HG03565 (cell line): ENCODE measurements around the gene ANKS1B.

Source experiments
- ATAC-seq: cut with Tn5 transposase; IDR thresholded peaks from one replicate; pipeline ENCODE4 v1.9.1; 2021; ENCODE audit warnings: mild to moderate bottlenecking, moderate library complexity; ENCODE audit not compliant: unreplicated experiment

Gene ANKS1B

GRCh38 chr12:99093166-99093565, 891.6 kb downstream of the ANKS1B start:
- ATAC-seq = no peak

- ATAC-seq = no peak
Observed at GRCh38 chr12:99092100-99092851, 892.5 kb downstream of the ANKS1B start.

GRCh38 chr12:99087278-99087677, 897.5 kb downstream of the ANKS1B start:
- ATAC-seq = peak; percentile 62

- ATAC-seq = no peak
Observed at GRCh38 chr12:99079811-99080210, 904.9 kb downstream of the ANKS1B start.

- ATAC-seq = no peak
Observed at GRCh38 chr12:99068993-99069747, 915.6 kb downstream of the ANKS1B start.

- ATAC-seq = no peak
Observed at GRCh38 chr12:99067171-99067785, 917.5 kb downstream of the ANKS1B start.

- ATAC-seq = no peak
Observed at GRCh38 chr12:99066726-99067125, 918.0 kb downstream of the ANKS1B start.

GRCh38 chr12:99063182-99063581, 921.6 kb downstream of the ANKS1B start:
- no peak for ATAC-seq

- no peak for ATAC-seq
Observed at GRCh38 chr12:99059824-99060511, 924.8 kb downstream of the ANKS1B start.

- ATAC-seq = no peak
Observed at GRCh38 chr12:99057670-99058069, 927.1 kb downstream of the ANKS1B start.

- no peak for ATAC-seq
Observed at GRCh38 chr12:99056186-99056585, 928.5 kb downstream of the ANKS1B start.

GRCh38 chr12:99055299-99055698, 929.4 kb downstream of the ANKS1B start:
- no peak for ATAC-seq

- ATAC-seq = no peak
Observed at GRCh38 chr12:99054601-99055128, 930.1 kb downstream of the ANKS1B start.

- no peak for ATAC-seq
Observed at GRCh38 chr12:99053616-99054362, 930.9 kb downstream of the ANKS1B start.

- ATAC-seq = no peak
Observed at GRCh38 chr12:99049774-99050173, 935.0 kb downstream of the ANKS1B start.

GRCh38 chr12:99045158-99045557, 939.6 kb downstream of the ANKS1B start:
- ATAC-seq = no peak

GRCh38 chr12:99043319-99043914, 941.3 kb downstream of the ANKS1B start:
- ATAC-seq = no peak

GRCh38 chr12:99042226-99042625, 942.5 kb downstream of the ANKS1B start:
- ATAC-seq = no peak

- ATAC-seq = no peak
Observed at GRCh38 chr12:99039367-99040120, 945.2 kb downstream of the ANKS1B start.
